ENCODE results near the gene KIFC1.

GRCh38 chr6:33343953-33344611, 47.5 kb upstream of the KIFC1 start:
- TF ChIP-seq POLR2A (IDR thresholded peaks at IDR 0.05; ENCODE audit: low read depth, low read length) (no peak), POLR2AphosphoS5 (IDR thresholded peaks at IDR 0.05; ENCODE audit: low read depth, low read length) (no peak), TAF1 (IDR thresholded peaks at IDR 0.05; ENCODE audit: borderline replicate concordance, low read depth, low read length) (no peak)
